Suppressor macrophage (primary cell): ENCODE results near the gene TTC22.

ENCODE experiments used
- DNase-seq, 4 experiments: peaks; one replicate each; pipeline ENCODE4 v3.0.0-alpha.2; 2020 to 2022

Gene TTC22

GRCh38 chr1:54745864-54746263 lies 55.3 kb downstream of the TTC22 start:
- no peak for DNase-seq

GRCh38 chr1:54745274-54745673 lies 55.8 kb downstream of the TTC22 start:
- no peak for DNase-seq

GRCh38 chr1:54744696-54745095 lies 56.4 kb downstream of the TTC22 start:
- DNase-seq: no peak

- no peak for DNase-seq
Observed at GRCh38 chr1:54743416-54744226, 57.5 kb downstream of the TTC22 start.

- no peak for DNase-seq
Observed at GRCh38 chr1:54742282-54742681, 58.8 kb downstream of the TTC22 start.

GRCh38 chr1:54741531-54741930 lies 59.6 kb downstream of the TTC22 start:
- DNase-seq: no peak

- no peak for DNase-seq
Observed at GRCh38 chr1:54738244-54738643, 62.9 kb downstream of the TTC22 start.

- DNase-seq: no peak
Observed at GRCh38 chr1:54736685-54737084, 64.4 kb downstream of the TTC22 start.
